ENCODE data around the gene SETX. TPM values are rescaled to one million over a fixed set of nuclear protein-coding genes. Genes with fewer than 3 reads are reported as not detected.

Gene SETX
- polyA plus RNA-seq, 1 experiment = 31.5 TPM

- CTCF ChIA-PET = no interaction called here
- no peak overlapping the region for H3K4me3 ChIP-seq (ENCODE audit: low read depth, low read length)
- H3K9me3 ChIP-seq (ENCODE audit: control insufficient read depth, insufficient read depth, low read length) = no peaks in the 10 kb centered on the region
- peaks cover 8% of the 10 kb centered on the region for H3K27me3 ChIP-seq (ENCODE audit: control insufficient read depth, insufficient read depth, low read length)
- no peak for DNase-seq (ENCODE audit: low read depth, low spot score)
- POLR2A ChIA-PET = no interaction called here
- TF ChIP-seq CTCF (IDR thresholded peaks at IDR 0.05; ENCODE audit: low read depth, low read length) = no peak
- H3K27ac ChIP-seq (ENCODE audit: low read depth, low read length) = no peak overlapping the region
Measured at GRCh38 chr9:132372177-132373095, 17.6 kb upstream of the SETX start.

- H3K27ac ChIP-seq (ENCODE audit: low read depth, low read length) = no peak overlapping the region
- H3K9me3 ChIP-seq (ENCODE audit: control insufficient read depth, insufficient read depth, low read length) = no peaks in the 10 kb centered on the region
- DNase-seq (ENCODE audit: low read depth, low spot score) = no peak
- ChIA-PET CTCF (no interaction called here), POLR2A (no interaction called here)
- peaks cover 8% of the 10 kb centered on the region for H3K27me3 ChIP-seq (ENCODE audit: control insufficient read depth, insufficient read depth, low read length)
- no peak for TF ChIP-seq CTCF (IDR thresholded peaks at IDR 0.05; ENCODE audit: low read depth, low read length)
- H3K4me3 ChIP-seq (ENCODE audit: low read depth, low read length) = no peak overlapping the region
Measured at GRCh38 chr9:132370592-132370991, 15.8 kb upstream of the SETX start.

GRCh38 chr9:132369421-132369820 lies 14.6 kb upstream of the SETX start:
- H3K27ac ChIP-seq (ENCODE audit: low read depth, low read length) = no peak overlapping the region
- CTCF ChIA-PET = no interaction called here
- TF ChIP-seq CTCF (IDR thresholded peaks at IDR 0.05; ENCODE audit: low read depth, low read length) = no peak
- H3K9me3 ChIP-seq (ENCODE audit: control insufficient read depth, insufficient read depth, low read length) = no peaks in the 10 kb centered on the region
- no peak overlapping the region for H3K4me3 ChIP-seq (ENCODE audit: low read depth, low read length)
- H3K27me3 ChIP-seq (ENCODE audit: control insufficient read depth, insufficient read depth, low read length) = peaks cover 8% of the 10 kb centered on the region
- DNase-seq (ENCODE audit: low read depth, low spot score) = no peak
- POLR2A ChIA-PET = no interaction called here

GRCh38 chr9:132367613-132368313 lies 13.0 kb upstream of the SETX start:
- ChIA-PET CTCF (interaction anchor here (0.6 kb wide), 1 partner anchor 77 kb away, joined by 5 read pairs; no protein-coding TSS in a partner anchor), POLR2A (no interaction called here)
- DNase-seq (ENCODE audit: low read depth, low spot score) = no peak
- Histone ChIP-seq H3K9me3 (ENCODE audit: control insufficient read depth, insufficient read depth, low read length) (no peaks in the 10 kb centered on the region), H3K4me3 (ENCODE audit: low read depth, low read length) (no peak overlapping the region), H3K27ac (ENCODE audit: low read depth, low read length) (no peak overlapping the region), H3K27me3 (ENCODE audit: control insufficient read depth, insufficient read depth, low read length) (peaks cover 8% of the 10 kb centered on the region)
- no peak for TF ChIP-seq CTCF (IDR thresholded peaks at IDR 0.05; ENCODE audit: low read depth, low read length)

- TF ChIP-seq CTCF (IDR thresholded peaks at IDR 0.05; ENCODE audit: low read depth, low read length) = no peak
- CTCF ChIA-PET = no interaction called here
- no peak overlapping the region for H3K27ac ChIP-seq (ENCODE audit: low read depth, low read length)
- POLR2A ChIA-PET = no interaction called here
- H3K4me3 ChIP-seq (ENCODE audit: low read depth, low read length) = no peak overlapping the region
- no peaks in the 10 kb centered on the region for H3K9me3 ChIP-seq (ENCODE audit: control insufficient read depth, insufficient read depth, low read length)
- peaks cover 8% of the 10 kb centered on the region for H3K27me3 ChIP-seq (ENCODE audit: control insufficient read depth, insufficient read depth, low read length)
- DNase-seq (ENCODE audit: low read depth, low spot score) = no peak
Measured at GRCh38 chr9:132366481-132366880, 11.7 kb upstream of the SETX start.

Data from AG04450 (cell line).